ENCODE data around the gene UQCRQ.

The UQCRQ gene

GRCh38 chr5:132866342-132867045 is at the start of gene UQCRQ, which contains the start of gene GDF9:
TSS of gene UQCRQ (plus strand) at chr5:132866642. CDS start at chr5:132866882, 240 bp downstream.
TSS of gene GDF9 (minus strand) at chr5:132866469. CDS start at chr5:132864533, 1,936 bp downstream.
- DNase-seq: peak; percentile 99

DNA sequence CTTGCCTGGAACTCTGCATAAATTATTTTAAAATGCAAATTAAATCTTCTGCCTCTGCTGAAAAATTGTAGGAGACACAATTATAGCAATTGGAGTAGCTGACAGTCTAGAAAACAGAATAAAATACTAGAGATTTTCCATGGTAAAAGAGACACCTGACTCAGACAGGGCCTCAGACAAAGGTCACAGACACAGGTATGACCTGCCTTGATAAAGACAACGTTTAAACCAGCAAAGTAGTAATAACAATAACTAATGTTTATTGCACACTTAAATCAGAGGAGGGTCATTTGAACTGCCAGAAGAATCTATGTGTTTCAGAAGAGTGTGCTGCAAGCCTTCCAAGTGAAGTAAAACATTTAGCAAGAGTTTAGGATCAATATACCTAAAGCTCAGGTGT is 49.4 kb upstream of the UQCRQ start:
- no peak for DNase-seq

DNA sequence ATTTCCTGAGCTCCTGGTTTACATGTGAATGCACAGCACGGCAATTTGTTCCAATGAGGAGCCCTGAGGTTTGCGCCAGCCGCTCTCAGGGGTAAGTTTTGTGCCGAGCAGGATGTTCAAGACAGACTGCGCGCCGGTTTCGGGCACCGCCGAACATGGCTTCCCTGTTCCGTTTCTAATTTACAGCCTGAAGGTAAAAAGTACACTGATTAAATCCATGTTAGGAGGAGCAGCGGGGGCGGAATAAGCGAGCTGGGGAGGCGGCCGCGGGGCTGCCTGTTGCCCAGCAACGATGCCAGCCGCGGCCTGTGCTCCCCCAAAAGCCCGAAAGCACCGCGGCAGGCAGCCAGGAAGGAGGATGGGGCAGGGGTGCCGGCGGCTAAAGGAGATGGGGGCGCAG is 47.0 kb upstream of the UQCRQ start:
- DNase-seq: no peak

DNA sequence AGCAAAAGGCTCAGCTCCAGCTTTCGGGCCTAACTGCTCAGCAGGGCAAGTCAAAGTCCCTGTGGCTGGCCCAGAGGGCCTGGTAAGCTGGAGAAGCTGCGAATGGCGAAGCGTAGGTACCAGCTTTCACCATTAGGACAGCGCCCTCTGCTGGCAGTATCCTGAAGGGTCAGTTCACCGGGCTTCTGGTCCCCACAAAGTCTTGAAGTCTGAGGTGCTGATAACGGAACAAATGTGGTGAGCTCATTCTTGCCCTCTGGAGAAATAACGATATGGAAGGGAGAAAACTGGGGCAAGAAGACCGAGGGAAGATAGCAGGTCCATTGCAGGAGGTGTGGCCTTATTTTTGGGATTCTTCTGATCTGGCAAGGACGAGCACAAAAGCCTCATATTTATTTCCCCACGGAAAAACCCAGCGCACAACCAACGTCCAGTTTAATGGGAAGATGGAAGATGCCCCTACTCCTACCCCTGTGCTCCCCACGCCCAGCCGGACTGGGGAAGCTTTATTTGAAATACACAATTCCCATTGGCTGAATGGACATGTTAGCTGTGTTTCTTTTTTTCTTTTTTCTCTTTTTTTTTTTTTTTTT is 46.2 kb upstream of the UQCRQ start:
- DNase-seq: peak; percentile 94

- DNase-seq: no peak
Observed at GRCh38 chr5:132821350-132821749, 45.1 kb upstream of the UQCRQ start.

DNA sequence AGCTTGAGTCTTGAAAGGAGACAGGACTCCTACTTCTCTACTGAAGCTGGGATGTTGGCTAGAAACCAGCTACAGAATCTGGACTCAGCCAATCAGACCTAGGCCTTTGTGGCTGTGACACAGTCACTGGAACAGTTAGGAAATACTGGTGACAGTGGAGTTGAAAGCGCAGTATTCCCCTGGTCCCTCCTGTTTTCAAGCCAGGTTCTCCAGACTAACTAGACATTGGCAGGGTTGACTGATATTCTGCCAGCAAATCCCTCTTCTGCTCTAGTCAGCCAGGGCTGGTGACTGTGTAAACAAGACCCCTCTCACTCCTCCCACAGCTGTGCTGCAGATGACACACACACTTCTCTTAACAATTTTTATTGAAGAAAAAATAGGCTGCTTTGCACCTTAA is 44.7 kb upstream of the UQCRQ start:
- DNase-seq: no peak

GRCh38 chr5:132822650-132823480 is 43.6 kb upstream of the UQCRQ start:
- no peak for DNase-seq

- DNase-seq: no peak
Observed at GRCh38 chr5:132823481-132824050, 42.9 kb upstream of the UQCRQ start.

GRCh38 chr5:132824426-132824825 is 42.0 kb upstream of the UQCRQ start:
- no peak for DNase-seq

DNA sequence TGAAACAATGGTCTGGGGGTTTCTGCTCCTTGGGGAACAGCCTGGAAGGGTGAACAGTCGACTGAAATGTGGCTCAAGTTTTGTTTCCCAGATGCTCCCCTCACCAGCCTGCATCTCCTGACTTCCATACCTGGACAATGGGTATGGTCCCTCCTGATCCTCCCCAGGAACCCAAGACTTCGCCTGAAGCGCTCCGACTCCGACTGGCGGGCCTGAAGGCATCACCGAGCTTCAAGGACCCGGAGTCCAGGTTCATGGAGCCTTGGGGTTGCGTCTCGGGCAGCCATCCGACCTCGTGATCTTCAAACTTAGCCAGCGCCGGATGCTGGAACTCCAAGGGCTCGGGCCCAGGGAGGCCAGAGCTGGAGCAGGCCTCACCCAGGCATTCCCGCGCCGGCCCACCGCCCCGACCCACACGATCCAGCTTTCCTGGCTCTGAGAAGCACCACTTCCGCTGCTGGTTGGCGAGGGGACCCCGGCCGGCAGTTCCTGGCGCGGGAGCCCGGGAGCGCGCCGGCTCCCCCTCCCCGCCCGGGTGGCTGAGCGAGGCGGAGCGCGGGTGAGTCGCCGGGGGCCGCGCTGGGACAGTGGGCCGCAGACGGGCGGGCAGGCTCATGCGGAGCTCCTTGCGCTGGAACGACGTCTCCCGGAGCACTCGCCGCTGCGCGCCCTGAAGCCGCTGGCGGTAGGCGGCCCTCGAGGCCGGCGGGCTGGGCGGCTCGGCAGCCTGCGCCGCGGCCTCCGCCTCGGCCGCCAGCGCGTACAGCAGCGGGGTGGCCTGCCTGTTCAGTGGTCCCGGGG is 41.2 kb upstream of the UQCRQ start:
- DNase-seq: no peak

GRCh38 chr5:132825834-132826391 is 40.5 kb upstream of the UQCRQ start:
- DNase-seq: no peak

DNA sequence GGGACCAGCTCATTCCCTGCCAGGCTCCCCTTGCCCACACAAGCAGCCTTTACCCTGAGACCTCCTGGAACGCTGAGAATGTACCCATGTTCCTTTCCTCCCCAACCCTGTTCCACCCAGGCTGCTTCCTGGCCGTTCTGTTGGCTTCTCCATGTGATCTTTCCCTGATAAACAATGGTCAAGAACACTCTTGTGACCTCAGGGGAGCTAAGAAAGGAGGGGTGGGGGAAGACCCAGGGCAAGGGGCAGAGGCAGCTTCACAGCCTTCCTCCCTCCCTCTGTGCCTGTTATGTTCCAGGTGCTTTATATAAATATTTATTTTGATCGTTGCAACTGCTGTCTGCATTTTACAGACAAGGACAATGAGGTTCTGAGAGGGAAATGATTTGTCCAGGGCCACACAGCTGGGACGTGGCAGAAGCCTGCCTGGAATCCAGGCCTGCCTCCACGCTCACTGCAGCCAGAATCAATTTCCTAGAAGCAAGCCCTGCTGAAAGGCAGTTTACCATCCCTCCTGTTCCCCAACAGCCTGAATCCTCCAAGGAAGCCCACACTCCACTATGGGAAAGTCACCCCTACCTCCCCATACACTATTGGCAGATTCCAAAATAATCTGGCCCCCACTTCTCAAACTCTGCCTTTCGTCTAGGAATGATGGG is 39.9 kb upstream of the UQCRQ start:
- no peak for DNase-seq

- no peak for DNase-seq
Observed at GRCh38 chr5:132827943-132828673, 38.3 kb upstream of the UQCRQ start.

GRCh38 chr5:132828846-132829494 is 37.5 kb upstream of the UQCRQ start:
- peak; percentile 5 for DNase-seq

GRCh38 chr5:132829742-132830435 is 36.6 kb upstream of the UQCRQ start:
- DNase-seq: peak; percentile 79

- peak; percentile 58 for DNase-seq
Observed at GRCh38 chr5:132830436-132831094, 35.9 kb upstream of the UQCRQ start, which contains the start of gene SHROOM1. TSS of gene SHROOM1 (minus strand) at chr5:132830647. CDS start at chr5:132826140, 4,507 bp downstream.

- DNase-seq: no peak
Observed at GRCh38 chr5:132831095-132831860, 35.2 kb upstream of the UQCRQ start.

GRCh38 chr5:132832612-132833011 is 33.8 kb upstream of the UQCRQ start:
- DNase-seq: no peak

Data from NCI-H82 (cell line).